GM19043 (cell line): ENCODE measurements around the gene ANKRD49.

Source experiments
- ATAC-seq: cut with Tn5 transposase; IDR thresholded peaks from one replicate; pipeline ENCODE4 v1.9.1; 2021; ENCODE audit warnings: low read depth; ENCODE audit not compliant: unreplicated experiment

Gene ANKRD49

GRCh38 chr11:94543695-94544645 is 50.2 kb downstream of the ANKRD49 start, which contains the start of gene FUT4:
Gene FUT4, plus strand, starts transcription at chr11:94543921. Its CDS starts 213 bp downstream, at chr11:94544134.
- ATAC-seq: peak; percentile 69

- no peak for ATAC-seq
Observed at GRCh38 chr11:94544646-94545263, 51.0 kb downstream of the ANKRD49 start.

GRCh38 chr11:94545264-94546161 is 51.7 kb downstream of the ANKRD49 start:
- ATAC-seq: no peak

GRCh38 chr11:94546162-94546470 is 52.3 kb downstream of the ANKRD49 start:
- no peak for ATAC-seq

- ATAC-seq: no peak
Observed at GRCh38 chr11:94546886-94547285, 53.1 kb downstream of the ANKRD49 start.

- ATAC-seq: no peak
Observed at GRCh38 chr11:94549146-94549545, 55.4 kb downstream of the ANKRD49 start.
